ENCODE results near the gene CARMIL1.
A peak's percentile ranks its signal among the peaks of the same experiment; 100 is the strongest.

The CARMIL1 gene

DNA sequence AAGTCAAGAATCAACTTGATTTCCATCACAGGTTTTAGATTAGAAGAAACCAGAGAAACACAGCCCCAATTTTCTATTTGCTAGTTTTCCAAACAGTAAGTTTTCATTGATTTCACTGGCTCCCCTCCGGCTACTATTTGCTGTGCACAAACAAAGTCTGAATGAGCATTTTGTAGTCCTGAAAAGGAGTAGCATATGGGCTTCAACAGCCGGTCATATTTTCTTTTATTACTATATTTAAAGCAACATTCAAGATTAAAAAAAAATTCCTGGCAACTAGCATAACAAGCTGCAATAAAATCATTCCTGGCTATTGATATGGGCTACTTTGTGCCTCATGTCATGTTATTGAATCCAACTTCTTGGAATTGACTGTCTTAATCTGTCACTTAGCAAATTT lies 48.3 kb downstream of the CARMIL1 start:
- Histone ChIP-seq H3K4me1 (ENCODE audit: control insufficient read depth, insufficient read depth, low read length) (peaks cover 13% of the 10 kb centered on the region), H3K9me3 (replicated peaks; ENCODE audit: low read length) (no peaks in the 10 kb centered on the region), H3K9ac (ENCODE audit: low read depth, low read length) (no peak overlapping the region), H3K36me3 (ENCODE audit: insufficient read depth, low read length) (no peaks in the 10 kb centered on the region), H3K4me3 (ENCODE audit: low read length) (no peak overlapping the region), H3K4me2 (ENCODE audit: low read length) (no peak overlapping the region), H3K27me3 (ENCODE audit: control insufficient read depth, insufficient read depth, low read length) (no peaks in the 10 kb centered on the region)

DNA sequence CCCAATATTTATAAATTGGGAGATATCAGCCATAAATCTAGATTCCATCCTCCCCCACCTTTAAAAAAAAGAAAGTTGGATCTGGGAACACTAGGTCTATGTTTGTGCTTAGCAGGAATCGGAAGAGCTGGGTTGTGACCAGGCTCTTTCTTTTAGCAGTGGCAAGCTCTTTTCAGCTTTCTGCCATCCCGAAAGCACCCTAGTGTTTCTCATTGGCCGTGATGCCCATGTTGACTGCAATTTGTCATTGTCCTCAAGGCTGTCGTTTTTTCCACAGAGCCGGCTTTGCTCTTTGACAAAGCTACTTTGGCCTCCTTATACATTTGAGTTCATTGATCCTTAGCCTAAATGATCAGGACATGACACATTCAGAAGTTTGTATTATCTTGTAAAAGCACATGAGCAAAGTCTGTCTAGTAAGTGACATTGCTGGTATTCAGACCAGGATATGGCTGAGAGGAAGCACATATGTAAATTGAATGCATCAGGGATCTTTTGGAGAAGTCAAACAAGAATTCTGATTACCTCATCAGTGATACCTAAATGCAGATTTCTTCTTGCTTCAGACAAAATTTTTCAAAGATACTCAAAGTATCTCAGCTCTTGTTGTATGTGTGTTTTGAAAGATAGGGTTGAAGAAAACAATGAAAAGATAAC lies 50.1 kb downstream of the CARMIL1 start:
- Histone ChIP-seq H3K27me3 (ENCODE audit: control insufficient read depth, insufficient read depth, low read length) (no peaks in the 10 kb centered on the region), H3K9ac (ENCODE audit: low read depth, low read length) (no peak overlapping the region), H3K9me3 (replicated peaks; ENCODE audit: low read length) (no peaks in the 10 kb centered on the region), H3K36me3 (ENCODE audit: insufficient read depth, low read length) (no peaks in the 10 kb centered on the region), H3K4me2 (ENCODE audit: low read length) (no peak overlapping the region), H3K4me1 (ENCODE audit: control insufficient read depth, insufficient read depth, low read length) (peaks cover 13% of the 10 kb centered on the region), H3K4me3 (ENCODE audit: low read length) (no peak overlapping the region)

DNA sequence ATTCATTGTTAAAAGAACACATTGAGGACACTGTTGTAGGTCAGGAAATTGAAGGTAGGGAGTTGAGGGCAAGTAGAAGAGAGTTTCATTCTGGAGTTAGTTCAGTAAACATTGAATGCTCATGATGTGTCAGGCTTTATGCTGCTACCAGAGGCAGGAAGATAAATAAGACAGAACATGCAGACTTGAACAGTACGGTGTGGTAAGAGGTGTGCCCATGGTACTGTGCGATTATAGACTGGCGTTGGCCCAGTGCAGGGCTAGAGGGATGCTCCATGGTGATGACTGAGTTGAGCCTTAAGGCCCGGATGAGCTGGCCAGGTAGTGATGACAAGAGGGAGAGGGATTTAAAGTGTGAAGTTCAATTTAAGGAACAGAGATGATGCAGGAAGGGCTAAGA lies 50.8 kb downstream of the CARMIL1 start:
- H3K9me3 ChIP-seq (replicated peaks; ENCODE audit: low read length): no peaks in the 10 kb centered on the region
- peaks cover 10% of the 10 kb centered on the region for H3K4me1 ChIP-seq (ENCODE audit: control insufficient read depth, insufficient read depth, low read length)
- no peak overlapping the region for H3K9ac ChIP-seq (ENCODE audit: low read depth, low read length)
- no peaks in the 10 kb centered on the region for H3K36me3 ChIP-seq (ENCODE audit: insufficient read depth, low read length)
- no peak overlapping the region for H3K4me2 ChIP-seq (ENCODE audit: low read length)
- no peak overlapping the region for H3K4me3 ChIP-seq (ENCODE audit: low read length)
- no peaks in the 10 kb centered on the region for H3K27me3 ChIP-seq (ENCODE audit: control insufficient read depth, insufficient read depth, low read length)

DNA sequence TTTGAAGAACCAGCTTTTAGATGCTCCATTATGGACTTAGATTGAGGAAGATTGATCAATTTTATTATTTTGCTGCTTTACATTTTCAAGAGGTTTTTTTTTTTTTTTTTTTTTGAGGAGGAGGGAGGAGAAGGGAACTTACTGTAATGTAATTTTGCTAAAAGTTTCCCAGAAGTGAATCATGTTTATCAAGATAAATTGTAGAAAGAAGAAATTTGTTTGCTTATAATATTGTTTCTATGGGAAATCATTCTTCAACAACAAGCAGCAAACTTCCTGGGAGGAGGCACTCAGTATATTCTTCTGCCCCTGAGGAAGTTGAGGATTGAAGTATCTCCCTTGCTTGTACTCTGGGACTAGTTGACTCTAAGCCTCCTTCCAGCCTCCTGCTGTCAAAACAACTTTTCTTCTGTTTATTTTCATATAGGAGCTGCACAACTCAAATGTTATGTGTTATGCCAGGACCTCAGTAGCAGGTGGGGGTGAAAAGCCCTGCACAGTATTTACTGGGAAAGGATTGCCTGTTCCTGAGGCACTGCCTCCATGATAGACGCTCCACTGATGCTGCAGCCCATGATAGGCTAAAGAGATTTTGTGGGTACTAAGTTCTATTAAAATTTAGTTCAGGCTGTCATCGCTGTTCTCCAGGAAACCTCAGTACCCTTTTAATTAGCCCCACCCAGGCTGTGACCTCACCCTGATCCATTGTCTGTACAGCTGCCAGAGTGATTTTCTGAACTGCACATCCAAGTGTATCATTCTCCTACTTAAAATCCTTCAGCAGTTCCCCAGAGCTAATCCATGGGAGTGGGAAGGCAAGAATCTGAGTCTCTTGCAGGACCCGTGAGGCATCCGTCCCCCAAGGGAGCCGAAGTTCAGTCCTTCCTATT lies 51.9 kb downstream of the CARMIL1 start:
- Histone ChIP-seq H3K4me1 (ENCODE audit: control insufficient read depth, insufficient read depth, low read length) (peaks cover 10% of the 10 kb centered on the region), H3K9ac (ENCODE audit: low read depth, low read length) (no peak overlapping the region), H3K27me3 (ENCODE audit: control insufficient read depth, insufficient read depth, low read length) (no peaks in the 10 kb centered on the region), H3K9me3 (replicated peaks; ENCODE audit: low read length) (no peaks in the 10 kb centered on the region), H3K4me2 (ENCODE audit: low read length) (peak overlapping the region; percentile 26), H3K36me3 (ENCODE audit: insufficient read depth, low read length) (no peaks in the 10 kb centered on the region), H3K4me3 (ENCODE audit: low read length) (no peak overlapping the region)

DNA sequence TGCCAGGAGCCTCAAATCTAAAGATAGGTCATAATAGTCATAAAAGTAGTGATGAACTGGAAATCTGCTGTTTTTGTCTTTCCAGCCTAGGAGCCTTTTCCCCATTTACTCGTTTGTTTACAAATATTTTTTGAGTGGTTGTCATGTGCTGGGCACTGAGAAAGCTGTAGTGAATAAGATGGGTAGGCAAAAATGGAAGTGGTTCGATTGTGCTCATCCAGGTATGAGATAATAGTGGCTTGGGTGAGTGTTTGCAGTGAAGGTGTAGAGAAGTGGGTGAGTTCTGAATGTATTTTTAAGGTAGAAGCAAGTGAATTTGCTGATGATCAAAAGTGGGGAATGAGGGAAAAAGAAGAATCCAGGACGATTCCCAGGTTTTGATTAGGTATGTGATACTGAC lies 53.0 kb downstream of the CARMIL1 start:
- H3K4me1 ChIP-seq (ENCODE audit: control insufficient read depth, insufficient read depth, low read length): peaks cover 10% of the 10 kb centered on the region
- H3K4me3 ChIP-seq (ENCODE audit: low read length): no peak overlapping the region
- no peak overlapping the region for H3K4me2 ChIP-seq (ENCODE audit: low read length)
- H3K9me3 ChIP-seq (replicated peaks; ENCODE audit: low read length): no peaks in the 10 kb centered on the region
- H3K9ac ChIP-seq (ENCODE audit: low read depth, low read length): no peak overlapping the region
- H3K36me3 ChIP-seq (ENCODE audit: insufficient read depth, low read length): no peaks in the 10 kb centered on the region
- H3K27me3 ChIP-seq (ENCODE audit: control insufficient read depth, insufficient read depth, low read length): no peaks in the 10 kb centered on the region

DNA sequence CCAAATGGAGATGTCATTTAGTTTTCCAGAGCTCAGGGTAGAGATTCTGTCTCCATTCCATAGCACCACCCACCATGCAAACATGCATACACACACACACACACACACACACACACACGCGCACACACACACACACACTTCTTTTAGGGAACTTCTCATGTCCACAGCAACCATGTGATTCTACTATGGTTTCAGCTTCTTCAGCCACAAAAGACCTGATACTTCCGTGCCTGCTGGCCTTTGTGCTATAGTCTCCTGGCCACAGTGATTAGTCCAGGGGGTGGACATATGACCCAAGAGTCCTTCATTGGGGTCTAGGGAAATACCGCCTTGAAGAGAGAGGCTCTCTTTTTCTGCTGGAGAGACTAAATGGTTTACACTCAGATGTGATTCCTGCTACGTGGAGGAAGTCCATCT lies 53.5 kb downstream of the CARMIL1 start:
- Histone ChIP-seq H3K4me2 (ENCODE audit: low read length) (no peak overlapping the region), H3K9me3 (replicated peaks; ENCODE audit: low read length) (no peaks in the 10 kb centered on the region), H3K36me3 (ENCODE audit: insufficient read depth, low read length) (no peaks in the 10 kb centered on the region), H3K4me3 (ENCODE audit: low read length) (no peak overlapping the region), H3K9ac (ENCODE audit: low read depth, low read length) (no peak overlapping the region), H3K27me3 (ENCODE audit: control insufficient read depth, insufficient read depth, low read length) (no peaks in the 10 kb centered on the region), H3K4me1 (ENCODE audit: control insufficient read depth, insufficient read depth, low read length) (peaks cover 10% of the 10 kb centered on the region)

DNA sequence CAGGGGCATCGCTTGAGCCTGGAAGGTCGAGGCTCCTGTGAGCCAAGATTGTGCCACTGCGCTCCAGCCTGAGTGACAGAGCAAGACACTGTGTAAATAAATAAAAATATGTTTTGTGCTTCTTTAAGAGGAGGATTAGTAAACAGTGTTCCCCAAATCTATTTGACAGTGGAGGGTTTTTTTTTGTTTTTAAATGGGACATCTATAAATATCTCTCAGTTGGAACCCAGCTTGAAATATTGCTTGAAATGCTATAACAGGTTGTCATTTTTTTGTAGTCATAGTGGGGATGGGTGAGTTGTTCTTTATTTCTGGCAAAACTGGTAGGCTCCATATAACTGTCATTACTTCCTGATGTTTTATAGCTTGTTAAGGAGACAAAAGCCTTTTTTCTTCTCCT lies 54.3 kb downstream of the CARMIL1 start:
- Histone ChIP-seq H3K4me3 (ENCODE audit: low read length) (no peak overlapping the region), H3K9ac (ENCODE audit: low read depth, low read length) (no peak overlapping the region), H3K9me3 (replicated peaks; ENCODE audit: low read length) (no peaks in the 10 kb centered on the region), H3K36me3 (ENCODE audit: insufficient read depth, low read length) (no peaks in the 10 kb centered on the region), H3K4me1 (ENCODE audit: control insufficient read depth, insufficient read depth, low read length) (peaks cover 10% of the 10 kb centered on the region), H3K4me2 (ENCODE audit: low read length) (no peak overlapping the region), H3K27me3 (ENCODE audit: control insufficient read depth, insufficient read depth, low read length) (no peaks in the 10 kb centered on the region)

DNA sequence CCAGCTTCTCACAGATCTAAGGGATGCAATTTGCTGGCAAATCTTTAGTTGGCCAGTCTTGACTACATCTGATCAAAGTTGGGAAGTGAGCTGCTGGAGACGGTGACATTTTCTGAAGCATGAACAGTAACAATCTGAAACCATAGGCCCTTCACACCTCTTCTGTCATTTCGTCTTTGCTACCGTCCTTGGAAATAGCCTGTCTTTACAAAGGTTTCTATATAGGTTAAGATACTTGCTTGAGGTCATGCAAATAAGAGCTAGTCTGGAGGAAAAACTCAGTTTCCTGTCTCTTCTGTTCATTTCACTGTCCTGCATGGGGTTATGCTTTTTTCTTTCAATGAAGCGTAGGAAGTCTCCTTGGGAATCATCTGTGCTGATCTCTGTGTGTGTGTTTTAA lies 55.6 kb downstream of the CARMIL1 start:
- Histone ChIP-seq H3K9ac (ENCODE audit: low read depth, low read length) (no peak overlapping the region), H3K4me1 (ENCODE audit: control insufficient read depth, insufficient read depth, low read length) (peaks cover 10% of the 10 kb centered on the region), H3K4me2 (ENCODE audit: low read length) (no peak overlapping the region)

DNA sequence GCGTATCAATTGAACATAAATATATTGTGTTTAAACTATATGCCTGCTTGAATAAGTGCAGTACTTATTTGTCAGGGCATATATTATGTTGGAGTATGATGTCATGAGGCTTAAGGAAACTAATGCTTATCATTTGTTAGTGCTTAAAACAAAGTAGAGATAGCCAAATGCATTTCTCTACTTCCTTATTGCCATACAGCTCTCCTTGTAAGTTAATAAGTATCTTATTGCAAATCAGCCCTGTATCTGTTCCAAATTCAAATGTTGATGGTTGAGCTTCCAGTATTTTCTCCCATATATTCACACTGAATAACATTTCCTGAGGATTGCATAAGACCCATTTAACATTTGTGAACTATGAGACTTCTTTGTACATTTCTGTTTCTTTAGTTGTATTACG lies 57.8 kb downstream of the CARMIL1 start:
- Histone ChIP-seq H3K4me2 (ENCODE audit: low read length) (no peak overlapping the region), H3K4me3 (ENCODE audit: low read length) (no peak overlapping the region), H3K9me3 (replicated peaks; ENCODE audit: low read length) (no peaks in the 10 kb centered on the region), H3K36me3 (ENCODE audit: insufficient read depth, low read length) (no peaks in the 10 kb centered on the region), H3K4me1 (ENCODE audit: control insufficient read depth, insufficient read depth, low read length) (no peaks in the 10 kb centered on the region), H3K27me3 (ENCODE audit: control insufficient read depth, insufficient read depth, low read length) (no peaks in the 10 kb centered on the region), H3K9ac (ENCODE audit: low read depth, low read length) (no peak overlapping the region)

More for the DNA sequence above, 55.6 kb downstream of the CARMIL1 start:
- Histone ChIP-seq H3K4me3 (ENCODE audit: low read length) (no peak overlapping the region), H3K9me3 (replicated peaks; ENCODE audit: low read length) (no peaks in the 10 kb centered on the region), H3K36me3 (ENCODE audit: insufficient read depth, low read length) (no peaks in the 10 kb centered on the region), H3K27me3 (ENCODE audit: control insufficient read depth, insufficient read depth, low read length) (no peaks in the 10 kb centered on the region)

DNA sequence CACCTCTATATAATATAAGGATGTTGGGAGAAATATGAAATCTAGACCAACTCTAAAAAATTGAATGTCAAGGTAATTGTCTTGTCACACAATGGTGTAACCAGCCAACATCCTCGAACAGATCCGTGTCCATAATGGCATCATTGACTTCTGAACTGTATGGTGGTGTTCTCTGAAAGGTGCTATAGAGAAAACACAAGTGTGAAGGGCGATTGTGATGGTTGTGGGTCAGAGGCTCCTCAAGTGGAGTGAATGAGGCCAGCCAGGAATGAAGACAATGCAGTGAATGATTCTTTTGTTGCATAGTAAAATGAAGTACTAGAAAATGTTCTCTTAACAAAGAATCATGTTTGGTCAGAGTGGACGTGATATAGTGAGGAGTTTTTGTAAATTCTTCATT lies 58.3 kb downstream of the CARMIL1 start:
- Histone ChIP-seq H3K9me3 (replicated peaks; ENCODE audit: low read length) (no peaks in the 10 kb centered on the region), H3K27me3 (ENCODE audit: control insufficient read depth, insufficient read depth, low read length) (no peaks in the 10 kb centered on the region), H3K4me2 (ENCODE audit: low read length) (no peak overlapping the region), H3K4me1 (ENCODE audit: control insufficient read depth, insufficient read depth, low read length) (no peaks in the 10 kb centered on the region), H3K4me3 (ENCODE audit: low read length) (no peak overlapping the region), H3K9ac (ENCODE audit: low read depth, low read length) (no peak overlapping the region), H3K36me3 (ENCODE audit: insufficient read depth, low read length) (no peaks in the 10 kb centered on the region)

DNA sequence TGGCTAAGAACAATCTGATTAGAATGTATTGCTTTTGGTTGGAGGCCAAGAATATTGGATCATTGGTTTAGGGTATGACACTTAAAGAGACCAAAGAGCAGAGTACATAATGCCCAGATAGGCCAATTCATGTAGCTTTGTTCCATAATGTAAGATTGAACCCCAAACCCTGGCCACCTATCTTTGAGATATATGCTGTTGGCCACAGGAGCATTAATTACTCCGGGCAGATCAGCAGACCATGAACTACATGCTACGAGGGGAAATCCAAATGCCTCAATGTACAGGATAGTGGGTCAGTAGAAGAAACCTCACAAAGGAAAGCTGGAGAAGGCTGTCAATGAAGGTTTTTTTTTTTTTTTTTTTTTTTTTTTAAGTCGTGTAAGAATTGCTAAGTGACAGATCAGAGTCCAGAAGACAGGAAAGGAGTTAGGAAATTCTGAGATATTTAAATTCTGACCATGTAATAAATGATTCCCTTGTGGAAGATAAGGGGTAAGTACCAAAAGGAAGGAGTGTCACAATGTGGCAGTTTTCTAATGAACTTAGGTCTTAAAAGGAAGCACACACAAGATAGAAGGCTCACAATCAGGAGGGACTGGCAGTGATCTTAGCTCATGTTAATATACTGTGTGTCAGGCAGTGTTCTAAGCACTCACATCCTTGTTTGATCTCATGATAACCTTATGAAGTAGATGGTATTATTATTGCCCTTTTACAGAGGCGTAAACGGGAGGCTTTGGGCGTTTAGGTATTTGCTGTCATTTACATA lies 61.4 kb downstream of the CARMIL1 start:
- H3K27me3 ChIP-seq (ENCODE audit: control insufficient read depth, insufficient read depth, low read length): no peaks in the 10 kb centered on the region
- no peak overlapping the region for H3K9ac ChIP-seq (ENCODE audit: low read depth, low read length)
- H3K4me2 ChIP-seq (ENCODE audit: low read length): no peak overlapping the region
- H3K9me3 ChIP-seq (replicated peaks; ENCODE audit: low read length): no peaks in the 10 kb centered on the region
- H3K36me3 ChIP-seq (ENCODE audit: insufficient read depth, low read length): no peaks in the 10 kb centered on the region
- no peaks in the 10 kb centered on the region for H3K4me1 ChIP-seq (ENCODE audit: control insufficient read depth, insufficient read depth, low read length)
- H3K4me3 ChIP-seq (ENCODE audit: low read length): no peak overlapping the region

Data from skeletal muscle satellite cell (primary cell).